Melanocyte of skin (primary cell): Measurements from ENCODE around the gene NUB1. TPM values are rescaled to one million over a fixed set of nuclear protein-coding genes. Genes with fewer than 3 reads are reported as not detected.

Source experiments
- total RNA-seq, 2 donors: library from RNA; depleted of rRNA; stranded (reverse); fragments of >200 nt; gene quantifications; 2 replicates each; pipeline ENCODE4 v1.2.3, GENCODE V29; 2012

The NUB1 gene
- 10 to 100 TPM; 32.7 to 34.0 TPM for total RNA-seq

GRCh38 chr7:151341357-151342101 lies at the start of gene NUB1:
TSS of gene NUB1 (plus strand) at chr7:151341812. CDS start at chr7:151345350, 3,538 bp downstream.

GRCh38 chr7:151409667-151410404 lies 68.2 kb downstream of the NUB1 start, which contains the start of gene WDR86:
TSS of gene WDR86 (minus strand) at chr7:151410038. CDS start at chr7:151409589, 449 bp downstream.

Other genes with a start within 250 kb of the NUB1 start
- gene GBX1, start 174.1 kb upstream of the NUB1 start, total RNA-seq, result not detected
- gene ASB10, start 154.6 kb upstream of the NUB1 start, total RNA-seq, result not detected
- gene H2BK1, start 131.3 kb upstream of the NUB1 start, total RNA-seq, result not detected
- gene ABCF2, start 114.6 kb upstream of the NUB1 start, total RNA-seq, result 10 to 100 TPM; 54.0 to 78.6 TPM
- 10 to 100 TPM; 32.6 to 37.9 TPM for gene CHPF2, start 109.3 kb upstream of the NUB1 start, total RNA-seq
- gene SMARCD3, start 93.1 kb upstream of the NUB1 start, total RNA-seq, result 10 to 100 TPM in 1 of 2 donors, 1 to 10 TPM in 1; 9.0 to 13.1 TPM
- under 1 TPM in 1 of 2 donors, not detected in 1; 0.69 TPM for gene WDR86, start 68.2 kb downstream of the NUB1 start, total RNA-seq
- gene CRYGN, start 98.3 kb downstream of the NUB1 start, total RNA-seq, result not detected
- gene RHEB, start 178.1 kb downstream of the NUB1 start, total RNA-seq, result 10 to 100 TPM; 62.3 to 68.3 TPM